ENCODE results near the gene RAB8B.

- no peak for TF ChIP-seq ARNT (IDR thresholded peaks at IDR 0.05)
- no peak for TF ChIP-seq DR1 (CRISPR knock-in tag; IDR thresholded peaks at IDR 0.05)
- TF ChIP-seq ZSCAN22 (CRISPR knock-in tag; IDR thresholded peaks at IDR 0.05) = no peak
Measured at GRCh38 chr15:63310646-63311045, 121.2 kb downstream of the RAB8B start.

Measured in HepG2 (cell line).